GM18511 (cell line): ENCODE results near the gene CNGB1.

ENCODE experiments used
- ATAC-seq: cut with Tn5 transposase; IDR thresholded peaks from one replicate; pipeline ENCODE4 v1.9.1; 2021; ENCODE audit warnings: mild to moderate bottlenecking, moderate library complexity; ENCODE audit not compliant: unreplicated experiment

Gene CNGB1

GRCh38 chr16:57834936-57835335 is 136.0 kb downstream of the CNGB1 start:
- no peak for ATAC-seq
